Prostate gland (tissue), 2 donors: ENCODE measurements around the gene RBCK1. TPM values are rescaled to one million over a fixed set of nuclear protein-coding genes. Genes with fewer than 3 reads are reported as not detected.

ENCODE experiments used
- DNase-seq: peaks from one replicate; pipeline ENCODE4 v3.0.0-alpha.2; 2019; ENCODE audit warnings: low spot score
- H3K27ac ChIP-seq, 2 donors: fragments of 200-600 bp; sonication (generic); 2 replicates each; pipeline ENCODE4 v1.5.1; 2017 to 2019
- H3K27me3 ChIP-seq: fragments of 200-600 bp; sonication (generic); replicated peaks from 2 replicates; pipeline ENCODE4 v1.5.1; 2019; ENCODE audit not compliant: insufficient read depth
- H3K36me3 ChIP-seq, 2 donors: fragments of 200-600 bp; sonication (generic); 1 replicate in 1 of 2; 2 replicates in 1 of 2; pipeline versions ENCODE4 v1.5.1 to v1.8.1; 2017 to 2019
- H3K4me1 ChIP-seq: fragments of 200-600 bp; sonication (generic); replicated peaks from 2 replicates; pipeline ENCODE4 v1.5.1; 2019
- H3K4me3 ChIP-seq, 2 donors: fragments of 200-600 bp; sonication (generic); 2 replicates each; pipeline ENCODE4 v1.5.1; 2017 to 2019
- H3K9me3 ChIP-seq: fragments of 200-600 bp; sonication (generic); 2 replicates; pipeline ENCODE4 v1.5.1; 2017
- POLR2A ChIP-seq: fragments of 450-650 bp; IDR thresholded peaks from one replicate; pipeline ENCODE4 v1.6.1; 2016; ENCODE audit warnings: antibody characterized with exemption, mild to moderate bottlenecking
- POLR2AphosphoS5 ChIP-seq: sonication (generic); formaldehyde crosslinking; IDR thresholded peaks from one replicate; pipeline ENCODE4 v1.6.1; 2017; ENCODE audit warnings: antibody characterized with exemption
- WGBS: methylation state at CpG from one replicate; pipeline ENCODE4 v1.1.5; 2018; 5-methylcytosine and 5-hydroxymethylcytosine counted together
- intact Hi-C: fragments of 100-400 bp; cut with DNase I; formaldehyde crosslinking; loops from one replicate; pipeline ENCODE4 v1.14.2; 2022
- total RNA-seq, 2 donors: library from RNA; depleted of rRNA; stranded (reverse); fragments of >200 nt; gene quantifications; one replicate each; pipeline ENCODE4 v1.1.0, GENCODE V29; 2016
- TF ChIP-seq, protein P1 (sequence below), 4 experiments: fragments of 200-600 bp in 2 of 4; fragments of 450-650 bp in 2 of 4; sonication (generic) in 2 of 4; IDR thresholded peaks; 1 replicate in 3 of 4; 2 replicates in 1 of 4; pipeline ENCODE4 v1.5.1; 2016 to 2019; ENCODE audit warnings: antibody characterized with exemption in 4 of 4, mild to moderate bottlenecking in 2 of 4, moderate library complexity in 2 of 4

RBCK1 gene
- total RNA-seq, 2 donors from 2014 or later, result 108 to 158 TPM

DNA sequence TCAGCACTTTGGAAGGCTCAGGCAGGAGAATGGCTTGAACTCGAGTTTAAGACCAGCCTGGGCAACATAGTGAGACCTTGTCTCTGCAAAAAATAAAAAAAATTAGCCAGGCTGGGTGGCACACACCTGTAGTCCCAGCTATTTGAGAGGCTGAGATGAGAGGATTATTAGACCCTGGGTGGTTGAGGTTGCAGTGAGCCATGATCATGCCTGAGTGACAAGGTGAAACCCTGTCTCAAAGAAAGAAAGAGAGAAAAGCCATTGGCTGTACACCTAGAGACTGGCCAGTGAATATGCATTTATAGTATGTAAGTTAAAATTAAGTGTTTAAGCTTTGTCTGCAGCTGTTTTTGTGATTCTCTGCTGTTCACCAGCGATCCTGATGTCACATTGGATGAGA, 6.1 kb downstream of the RBCK1 start:
- peaks cover 9% of the 10 kb centered on the region for H3K4me1 ChIP-seq
- no peaks in the 10 kb centered on the region for H3K36me3 ChIP-seq
- no peaks in the 10 kb centered on the region for H3K27me3 ChIP-seq
- DNase-seq, result no peak
- no peak overlapping the region for H3K27ac ChIP-seq
- intact Hi-C loops, result no loop called here
- no peak overlapping the region for H3K4me3 ChIP-seq
- TF ChIP-seq POLR2A (no peak), POLR2AphosphoS5 (no peak)
- TF ChIP-seq, protein P1, sequence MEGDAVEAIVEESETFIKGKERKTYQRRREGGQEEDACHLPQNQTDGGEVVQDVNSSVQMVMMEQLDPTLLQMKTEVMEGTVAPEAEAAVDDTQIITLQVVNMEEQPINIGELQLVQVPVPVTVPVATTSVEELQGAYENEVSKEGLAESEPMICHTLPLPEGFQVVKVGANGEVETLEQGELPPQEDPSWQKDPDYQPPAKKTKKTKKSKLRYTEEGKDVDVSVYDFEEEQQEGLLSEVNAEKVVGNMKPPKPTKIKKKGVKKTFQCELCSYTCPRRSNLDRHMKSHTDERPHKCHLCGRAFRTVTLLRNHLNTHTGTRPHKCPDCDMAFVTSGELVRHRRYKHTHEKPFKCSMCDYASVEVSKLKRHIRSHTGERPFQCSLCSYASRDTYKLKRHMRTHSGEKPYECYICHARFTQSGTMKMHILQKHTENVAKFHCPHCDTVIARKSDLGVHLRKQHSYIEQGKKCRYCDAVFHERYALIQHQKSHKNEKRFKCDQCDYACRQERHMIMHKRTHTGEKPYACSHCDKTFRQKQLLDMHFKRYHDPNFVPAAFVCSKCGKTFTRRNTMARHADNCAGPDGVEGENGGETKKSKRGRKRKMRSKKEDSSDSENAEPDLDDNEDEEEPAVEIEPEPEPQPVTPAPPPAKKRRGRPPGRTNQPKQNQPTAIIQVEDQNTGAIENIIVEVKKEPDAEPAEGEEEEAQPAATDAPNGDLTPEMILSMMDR (IDR thresholded peaks at IDR 0.05), result no peak
- 85% methylated on average over 2 of the region's 2 CpGs for WGBS
- no peaks in the 10 kb centered on the region for H3K9me3 ChIP-seq

DNA sequence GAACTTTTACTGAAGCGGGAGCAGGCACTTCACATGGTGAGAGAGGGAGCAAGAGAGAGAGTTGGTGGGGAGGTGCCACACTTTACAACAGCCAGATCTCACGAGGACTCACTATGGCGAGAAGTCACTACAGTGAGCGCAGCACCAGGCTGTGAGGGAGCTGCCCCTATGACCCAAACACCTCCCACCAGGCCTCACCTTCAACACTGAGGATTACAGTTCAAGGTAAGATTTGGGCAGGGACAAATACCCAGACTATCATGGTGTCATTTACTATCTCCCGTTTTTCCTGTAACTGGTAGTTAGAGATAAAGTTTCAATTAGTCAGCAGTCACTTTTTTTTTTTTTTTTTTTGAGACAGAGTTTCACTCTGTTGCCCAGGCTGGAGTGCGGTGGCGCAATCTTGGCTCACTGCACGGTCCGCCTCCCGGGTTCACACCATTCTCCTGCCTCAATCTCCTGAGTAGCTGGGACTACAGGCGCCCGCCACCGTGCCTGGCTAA, 7.8 kb downstream of the RBCK1 start:
- WGBS, result 80% methylated on average over 13 of the region's 13 CpGs
- Histone ChIP-seq H3K4me1 (no peaks in the 10 kb centered on the region), H3K4me3 (no peak overlapping the region), H3K36me3 (peaks cover 0 to 13% of the 10 kb centered on the region in 2 donors), H3K9me3 (no peaks in the 10 kb centered on the region), H3K27me3 (no peaks in the 10 kb centered on the region), H3K27ac (no peak overlapping the region)
- intact Hi-C loops, result no loop called here
- TF ChIP-seq POLR2A (no peak), POLR2AphosphoS5 (no peak)
- TF ChIP-seq, protein P1 (IDR thresholded peaks at IDR 0.05), result no peak
- DNase-seq, result no peak

DNA sequence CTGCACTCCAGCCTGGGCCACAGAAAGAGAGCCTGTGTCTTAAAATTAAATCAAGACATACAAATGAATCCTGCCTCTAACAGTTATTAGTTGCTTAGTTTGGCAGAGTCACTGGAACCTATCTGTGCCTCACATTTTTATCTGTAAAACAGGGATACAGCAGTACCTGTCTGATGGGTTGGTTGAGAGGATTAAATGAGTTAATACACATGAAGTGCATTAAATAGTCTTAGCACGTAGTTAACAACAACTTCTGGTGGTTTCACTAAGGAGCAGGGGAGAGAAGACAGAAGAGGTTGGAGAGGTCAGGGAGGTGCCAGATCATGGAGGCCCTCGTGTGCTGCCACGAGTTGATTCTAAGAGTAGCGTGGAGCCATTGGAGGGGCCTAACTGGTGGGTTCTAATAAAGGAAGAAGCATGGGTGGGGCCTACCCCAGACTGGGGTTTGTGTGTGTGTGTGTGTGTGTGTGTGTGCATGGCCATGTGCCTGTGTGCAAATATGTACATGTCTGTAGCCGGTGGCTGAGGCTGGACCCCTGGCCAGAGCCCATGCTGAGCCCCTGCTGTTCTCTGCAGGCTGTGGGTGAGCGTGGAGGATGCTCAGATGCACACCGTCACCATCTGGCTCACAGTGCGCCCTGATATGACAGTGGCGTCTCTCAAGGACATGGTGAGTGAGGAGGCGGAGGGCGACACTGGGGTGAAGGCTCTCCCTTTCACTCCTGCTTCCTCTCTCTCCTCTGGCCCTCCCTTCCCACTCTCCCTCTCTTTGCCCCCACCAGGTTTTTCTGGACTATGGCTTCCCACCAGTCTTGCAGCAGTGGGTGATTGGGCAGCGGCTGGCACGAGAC, 9.1 kb downstream of the RBCK1 start:
- TF ChIP-seq, protein P1 (IDR thresholded peaks at IDR 0.05), result no peak
- TF ChIP-seq POLR2A (no peak), POLR2AphosphoS5 (no peak)
- H3K4me3 ChIP-seq, result no peak overlapping the region
- H3K27ac ChIP-seq, result no peak overlapping the region
- no peaks in the 10 kb centered on the region for H3K4me1 ChIP-seq
- no peaks in the 10 kb centered on the region for H3K9me3 ChIP-seq
- 85% methylated on average over 12 of the region's 13 CpGs for WGBS
- intact Hi-C loops, result no loop called here
- H3K36me3 ChIP-seq, result peaks cover 0 to 18% of the 10 kb centered on the region in 2 donors
- H3K27me3 ChIP-seq, result no peaks in the 10 kb centered on the region
- DNase-seq, result no peak

DNA sequence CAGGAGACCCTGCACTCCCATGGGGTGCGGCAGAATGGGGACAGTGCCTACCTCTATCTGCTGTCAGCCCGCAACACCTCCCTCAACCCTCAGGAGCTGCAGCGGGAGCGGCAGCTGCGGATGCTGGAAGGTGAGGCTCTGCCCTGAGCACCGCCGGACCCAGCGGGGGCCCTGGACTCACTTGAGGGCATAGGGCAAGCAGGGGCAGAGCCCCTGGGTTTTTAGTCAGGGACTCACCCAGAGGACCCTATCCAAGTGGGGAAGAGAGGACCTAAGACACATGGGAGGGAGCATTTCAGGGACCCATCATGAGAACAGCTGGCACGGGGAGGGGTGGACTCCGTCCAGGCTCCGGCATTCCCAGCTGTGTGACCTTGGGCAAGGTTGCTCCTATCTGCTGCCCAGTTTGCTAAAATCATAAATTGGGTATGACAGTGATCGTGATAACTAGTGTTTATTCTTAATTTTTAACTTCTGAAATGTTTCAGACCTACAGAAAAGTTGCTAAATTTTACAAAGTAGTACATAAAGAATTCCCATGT, 9.8 kb downstream of the RBCK1 start:
- H3K9me3 ChIP-seq, result no peaks in the 10 kb centered on the region
- WGBS, result 94% methylated on average over 11 of the region's 12 CpGs
- no peaks in the 10 kb centered on the region for H3K27me3 ChIP-seq
- no peak overlapping the region for H3K27ac ChIP-seq
- DNase-seq, result no peak
- intact Hi-C loops, result no loop called here
- no peak overlapping the region for H3K4me3 ChIP-seq
- peaks cover 0 to 18% of the 10 kb centered on the region in 2 donors for H3K36me3 ChIP-seq
- TF ChIP-seq, protein P1 (IDR thresholded peaks at IDR 0.05), result no peak
- TF ChIP-seq POLR2AphosphoS5, result no peak
- TF ChIP-seq POLR2A, result no peak
- no peaks in the 10 kb centered on the region for H3K4me1 ChIP-seq
